A673 (cell line): ENCODE data around the gene PHRF1.

Source experiments
- EZH2 ChIP-seq: fragments of 200-600 bp; sonication (generic); IDR thresholded peaks from 2 replicates; pipeline ENCODE4 v1.6.1; 2017; ENCODE audit warnings: borderline replicate concordance, low read depth, mild to moderate bottlenecking, mixed read lengths, antibody characterized with exemption, low read length; ENCODE audit not compliant: poor library complexity, severe bottlenecking
- TF ChIP-seq, protein P1 (sequence below): fragments of 300-800, 200-600 bp; sonication (generic); conservative IDR thresholded peaks from 2 replicates; pipeline ENCODE4 v1.5.1; 2017; ENCODE audit warnings: low read depth, mild to moderate bottlenecking, antibody characterized with exemption, low read length, moderate library complexity, mixed read lengths

DNA sequence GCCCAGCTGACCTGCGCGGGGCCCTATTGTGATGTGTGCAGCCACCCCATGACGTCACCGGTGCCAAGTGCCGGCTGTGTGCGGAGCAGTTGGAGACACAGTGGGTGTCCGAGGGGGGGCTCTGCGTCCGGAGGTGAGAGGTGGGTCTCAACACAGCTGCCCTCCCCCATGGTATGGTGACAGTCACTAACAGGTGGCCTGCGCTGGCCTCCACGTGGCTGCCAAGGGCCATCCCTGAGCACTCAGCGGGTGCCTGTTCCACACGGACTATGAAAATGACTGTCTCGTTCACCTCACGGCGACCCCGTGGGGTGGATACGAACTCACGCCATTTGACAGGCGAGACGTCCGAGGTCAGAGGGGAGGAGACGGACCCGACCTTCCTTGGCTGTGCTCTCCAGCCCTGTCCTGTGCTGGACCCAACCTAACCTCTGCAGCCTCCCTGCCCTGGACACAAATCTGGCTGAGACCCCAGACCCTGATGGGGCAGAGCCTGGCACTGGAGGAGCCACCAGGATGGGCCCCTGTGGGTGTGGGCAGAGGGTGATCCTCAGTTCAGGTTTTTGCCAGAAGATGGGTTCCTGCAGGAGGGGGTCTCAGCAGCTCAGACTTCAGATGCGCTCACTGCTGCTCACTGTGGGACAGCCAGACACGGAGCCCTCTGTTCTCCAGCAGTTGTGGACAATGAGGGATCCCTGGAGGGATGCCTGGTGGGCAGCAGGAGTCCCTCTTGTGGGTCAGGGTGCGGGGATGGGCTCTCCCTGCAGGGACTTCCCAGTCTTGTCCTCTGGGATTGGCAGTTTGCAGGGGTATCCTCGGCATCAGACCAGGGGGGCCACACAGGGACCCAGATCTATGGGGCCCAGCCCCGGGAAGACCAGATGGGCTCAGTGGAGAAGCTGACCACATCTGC, 47.2 kb upstream of the PHRF1 start:
- TF ChIP-seq, protein P1, sequence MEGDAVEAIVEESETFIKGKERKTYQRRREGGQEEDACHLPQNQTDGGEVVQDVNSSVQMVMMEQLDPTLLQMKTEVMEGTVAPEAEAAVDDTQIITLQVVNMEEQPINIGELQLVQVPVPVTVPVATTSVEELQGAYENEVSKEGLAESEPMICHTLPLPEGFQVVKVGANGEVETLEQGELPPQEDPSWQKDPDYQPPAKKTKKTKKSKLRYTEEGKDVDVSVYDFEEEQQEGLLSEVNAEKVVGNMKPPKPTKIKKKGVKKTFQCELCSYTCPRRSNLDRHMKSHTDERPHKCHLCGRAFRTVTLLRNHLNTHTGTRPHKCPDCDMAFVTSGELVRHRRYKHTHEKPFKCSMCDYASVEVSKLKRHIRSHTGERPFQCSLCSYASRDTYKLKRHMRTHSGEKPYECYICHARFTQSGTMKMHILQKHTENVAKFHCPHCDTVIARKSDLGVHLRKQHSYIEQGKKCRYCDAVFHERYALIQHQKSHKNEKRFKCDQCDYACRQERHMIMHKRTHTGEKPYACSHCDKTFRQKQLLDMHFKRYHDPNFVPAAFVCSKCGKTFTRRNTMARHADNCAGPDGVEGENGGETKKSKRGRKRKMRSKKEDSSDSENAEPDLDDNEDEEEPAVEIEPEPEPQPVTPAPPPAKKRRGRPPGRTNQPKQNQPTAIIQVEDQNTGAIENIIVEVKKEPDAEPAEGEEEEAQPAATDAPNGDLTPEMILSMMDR = no peak
- no peak for TF ChIP-seq EZH2
